GM12878 (cell line): Measurements from ENCODE around the gene CHRDL2. TPM values are rescaled to one million over a fixed set of nuclear protein-coding genes. Genes with fewer than 3 reads are reported as not detected.

Experiments
- ATAC-seq: fragments of 200-7000 bp; cut with Tn5 transposase; 3 replicates; pipeline ENCODE4 v1.9.1; 2020; ENCODE audit warnings: mild to moderate bottlenecking, moderate library complexity
- BruUV-seq: library from RNA; stranded (reverse); fragments of 400-500 nt; replicated peaks from 2 replicates; lab custom pipeline; 2021; lab: Mats Ljungman, UMichigan
- CTCF ChIA-PET: fragments of 300-600 bp; sonication (Branson Sonifier 250); formaldehyde crosslinking; extraction: SDS; loops from one replicate; lab custom pipeline; 2021; ENCODE audit warnings: inconsistent platforms; lab: Yijun Ruan, JAX
- POLR2A ChIA-PET: fragments of 350-600 bp; formaldehyde crosslinking; extraction: SDS; loops from one replicate; lab custom pipeline; 2021; ENCODE audit warnings: inconsistent platforms; lab: Charles Lee
- RAD21 ChIA-PET: fragments of 300-600 bp; sonication (Branson Sonifier 250); formaldehyde crosslinking; loops from one replicate; lab custom pipeline; 2023; ENCODE audit warnings: antibody characterized with exemption; ENCODE audit not compliant: unreplicated experiment; lab: Charles Lee
- SMC1A ChIA-PET: fragments of 300-600 bp; sonication (Branson Sonifier 250); formaldehyde crosslinking; loops from one replicate; lab custom pipeline; 2023; ENCODE audit not compliant: unreplicated experiment, uncharacterized antibody; lab: Charles Lee
- DNase-seq: peaks from one replicate; pipeline ENCODE4 v3.0.0-alpha.2; 2011; ENCODE audit warnings: low read depth, low spot score
- FAIRE-seq: peaks from 3 replicates; lab custom pipeline; 2011; peaks lifted over from hg19 to GRCh38; lab: Jason Lieb, UNC
- H2AFZ ChIP-seq: 2 replicates; pipeline ENCODE4 v1.6.0; 2011; ENCODE audit warnings: low read depth, low read length, control low read depth; ENCODE audit not compliant: control insufficient read depth
- H3K27ac ChIP-seq: 2 replicates; pipeline ENCODE4 v1.5.1; 2011; ENCODE audit warnings: control low read depth; ENCODE audit not compliant: control insufficient read depth, insufficient read depth
- H3K27me3 ChIP-seq, 2 experiments: replicated peaks in 1 of 2; 2 replicates each; pipeline versions ENCODE4 v1.6.0 to v1.6.1; 2011; ENCODE audit warnings: low read length in 1 of 2; ENCODE audit not compliant: control insufficient read depth in 2 of 2, insufficient read depth in 2 of 2
- H3K36me3 ChIP-seq, 2 experiments: 2 replicates each; pipeline ENCODE4 v1.5.1; 2011; ENCODE audit warnings: low read length in 1 of 2; ENCODE audit not compliant: control insufficient read depth in 2 of 2, insufficient read depth in 2 of 2
- H3K4me1 ChIP-seq: 2 replicates; pipeline ENCODE4 v1.6.1; 2011; ENCODE audit warnings: mild to moderate bottlenecking, low read length, moderate library complexity, mixed read lengths; ENCODE audit not compliant: control insufficient read depth, insufficient read depth
- H3K4me2 ChIP-seq: 2 replicates; pipeline ENCODE4 v1.6.0; 2011; ENCODE audit warnings: control low read depth; ENCODE audit not compliant: control insufficient read depth, insufficient read depth
- H3K4me3 ChIP-seq: fragments of 200-600 bp; sonication (generic); 2 replicates; pipeline ENCODE4 v1.5.1; 2016
- H3K79me2 ChIP-seq: 2 replicates; pipeline ENCODE4 v1.6.0; 2011; ENCODE audit warnings: low read length; ENCODE audit not compliant: control insufficient read depth, insufficient read depth
- H3K9ac ChIP-seq: 2 replicates; pipeline ENCODE4 v1.8.0; 2011; ENCODE audit warnings: low read length, control low read depth, mixed read lengths; ENCODE audit not compliant: control insufficient read depth, insufficient read depth
- H3K9me3 ChIP-seq: replicated peaks from 3 replicates; pipeline ENCODE4 v1.5.1; 2011; ENCODE audit warnings: mild to moderate bottlenecking, low read length; ENCODE audit not compliant: control insufficient read depth, insufficient read depth
- H4K20me1 ChIP-seq: 2 replicates; pipeline ENCODE4 v1.6.0; 2011; ENCODE audit not compliant: control insufficient read depth, insufficient read depth
- CREB1 ChIP-seq: IDR thresholded peaks from 2 replicates; pipeline ENCODE4 v1.6.1; 2012; ENCODE audit warnings: low read depth, mild to moderate bottlenecking, inconsistent platforms
- EP300 ChIP-seq, 2 experiments: fragments of 150-350 bp in 1 of 2; IDR thresholded peaks; 2 replicates each; pipeline ENCODE4 v1.6.1; 2011 to 2012; ENCODE audit warnings: low read depth in 2 of 2, low read length in 2 of 2, borderline replicate concordance in 1 of 2, improper control_type of control experiment in 1 of 2, inconsistent platforms in 1 of 2; ENCODE audit not compliant: control insufficient read depth in 1 of 2
- HDAC6 ChIP-seq: fragments of 200-600 bp; sonication (generic); IDR thresholded peaks from one replicate; pipeline ENCODE4 v1.8.0; 2017; ENCODE audit warnings: antibody characterized with exemption; ENCODE audit not compliant: unreplicated experiment
- HDGF ChIP-seq: fragments of 450-650 bp; IDR thresholded peaks from 2 replicates; pipeline ENCODE4 v1.6.1; 2016; ENCODE audit warnings: antibody characterized with exemption
- MTA2 ChIP-seq: fragments of 450-650 bp; IDR thresholded peaks from 2 replicates; pipeline ENCODE4 v1.6.1; 2016; ENCODE audit warnings: low read depth, mild to moderate bottlenecking, moderate library complexity
- PAX5 ChIP-seq: IDR thresholded peaks from 2 replicates; pipeline ENCODE4 v1.6.1; 2011; ENCODE audit warnings: low read depth, low read length, borderline replicate concordance
- RCOR1 ChIP-seq: conservative IDR thresholded peaks from 2 replicates; pipeline ENCODE4 v1.6.1; 2012; ENCODE audit warnings: low read depth, low read length, improper control_type of control experiment
- STAT3 ChIP-seq: IDR thresholded peaks from 2 replicates; pipeline ENCODE4 v1.6.1; 2011; ENCODE audit warnings: low read depth, low read length, improper control_type of control experiment
- WGBS: methylation state at CpG from one replicate; pipeline ENCODE4 v1.1.6; 2016; ENCODE audit warnings: low lambda C conversion rate; ENCODE audit not compliant: insufficient replicate concordance, insufficient coverage; ENCODE audit errors: missing lambda C conversion rate; 5-methylcytosine and 5-hydroxymethylcytosine counted together
- in situ Hi-C: fragments of 300-500 bp; cut with MboI; formaldehyde crosslinking; loops from 9 replicates; pipeline ENCODE4 v1.14.3; 2018; ENCODE audit warnings: mixed read lengths
- intact Hi-C: fragments of 100-400 bp; cut with micrococcal nuclease; formaldehyde crosslinking; loops from one replicate; pipeline ENCODE4 v1.14.2; 2022; ENCODE audit not compliant: unreplicated experiment
- polyA plus RNA-seq, 11 experiments: library from polyadenylated mRNA; depleted of rRNA in 4 of 11; unstranded in 6 of 11; stranded (reverse) in 5 of 11; fragments of >200 nt; fragmentation: Nextera tagmentation in 4 of 11; fragmentation: Illumina TruSeq in 1 of 11; extraction: Ambion mirVana in 4 of 11; extraction: Trizol in 1 of 11; gene quantifications; 1 replicate in 1 of 11; 2 replicates in 10 of 11; pipeline versions ENCODE4 v1.2.1 to v1.2.3, GENCODE V29; 2011 to 2016; ENCODE audit warnings: inconsistent platforms in 2 of 11, missing spikeins in 2 of 11, low read depth in 1 of 11
- total RNA-seq, 4 experiments: library from RNA; depleted of rRNA in 3 of 4; stranded (reverse); fragments of >200 nt in 3 of 4; fragmentation: Illumina TruSeq in 1 of 4; extraction: Trizol in 1 of 4; gene quantifications; 2 replicates each; pipeline versions ENCODE4 v1.2.1 to v1.2.3, GENCODE V29; 2013 to 2021
- TF ChIP-seq, protein P1 (sequence below): fragments of 450-650 bp; IDR thresholded peaks from 2 replicates; pipeline ENCODE4 v1.6.1; 2018; ENCODE audit warnings: borderline replicate concordance, mild to moderate bottlenecking; ENCODE audit not compliant: partially characterized antibody
- TF ChIP-seq, protein P2 (sequence below): fragments of 450-650 bp; formaldehyde crosslinking; IDR thresholded peaks from 2 replicates; pipeline ENCODE4 v1.4.0; 2022; ENCODE audit warnings: mild to moderate bottlenecking, moderate library complexity
- TF ChIP-seq, protein P3 (sequence below): IDR thresholded peaks from 2 replicates; pipeline ENCODE4 v1.6.1; 2012; ENCODE audit warnings: low read depth, low read length, improper control_type of control experiment

Gene CHRDL2
- total and polyA plus RNA-seq, 10 of the 15 experiments (the other 5 are each of a cell fraction or from before 2014, with no cell fraction given): not detected

GRCh38 chr11:74710281-74710938 is 20.8 kb downstream of the CHRDL2 start:
- Histone ChIP-seq H3K79me2 (no peaks in the 10 kb centered on the region), H3K4me2 (no peak overlapping the region), H3K9ac (no peak overlapping the region), H3K9me3 (no peaks in the 10 kb centered on the region), H2AFZ (no peak overlapping the region), H3K36me3 (no peaks in the 10 kb centered on the region)
- CTCF ChIA-PET: interaction anchor here (0.6 to 1.0 kb wide), 2 partner anchors 29 to 308 kb away, joined by 3 read pairs; no protein-coding TSS in a partner anchor
- intact Hi-C loops (no loop called here), in situ Hi-C loops (no loop called here)
- POLR2A ChIA-PET: no interaction called here
- 43% methylated on average over 8 of the region's 8 CpGs for WGBS
- SMC1A ChIA-PET: no interaction called here
- no TSS peak for BruUV-seq
- DNase-seq: no peak
- RAD21 ChIA-PET: no interaction called here
- no peak for TF ChIP-seq HDAC6
- no peak for TF ChIP-seq EP300 (IDR thresholded peaks at IDR 0.05; ENCODE audit: borderline replicate concordance in 1 of 2, control insufficient read depth in 1 of 2, low read depth in 2 of 2, low read length in 2 of 2)
- no peak for TF ChIP-seq MTA2
- TF ChIP-seq, protein P1, sequence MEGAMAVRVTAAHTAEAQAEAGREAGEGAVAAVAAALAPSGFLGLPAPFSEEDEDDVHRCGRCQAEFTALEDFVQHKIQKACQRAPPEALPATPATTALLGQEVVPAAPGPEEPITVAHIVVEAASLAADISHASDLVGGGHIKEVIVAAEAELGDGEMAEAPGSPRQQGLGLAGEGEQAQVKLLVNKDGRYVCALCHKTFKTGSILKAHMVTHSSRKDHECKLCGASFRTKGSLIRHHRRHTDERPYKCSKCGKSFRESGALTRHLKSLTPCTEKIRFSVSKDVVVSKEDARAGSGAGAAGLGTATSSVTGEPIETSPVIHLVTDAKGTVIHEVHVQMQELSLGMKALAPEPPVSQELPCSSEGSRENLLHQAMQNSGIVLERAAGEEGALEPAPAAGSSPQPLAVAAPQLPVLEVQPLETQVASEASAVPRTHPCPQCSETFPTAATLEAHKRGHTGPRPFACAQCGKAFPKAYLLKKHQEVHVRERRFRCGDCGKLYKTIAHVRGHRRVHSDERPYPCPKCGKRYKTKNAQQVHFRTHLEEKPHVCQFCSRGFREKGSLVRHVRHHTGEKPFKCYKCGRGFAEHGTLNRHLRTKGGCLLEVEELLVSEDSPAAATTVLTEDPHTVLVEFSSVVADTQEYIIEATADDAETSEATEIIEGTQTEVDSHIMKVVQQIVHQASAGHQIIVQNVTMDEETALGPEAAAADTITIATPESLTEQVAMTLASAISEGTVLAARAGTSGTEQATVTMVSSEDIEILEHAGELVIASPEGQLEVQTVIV: no peak
- no peak for TF ChIP-seq STAT3
- TF ChIP-seq, protein P2, sequence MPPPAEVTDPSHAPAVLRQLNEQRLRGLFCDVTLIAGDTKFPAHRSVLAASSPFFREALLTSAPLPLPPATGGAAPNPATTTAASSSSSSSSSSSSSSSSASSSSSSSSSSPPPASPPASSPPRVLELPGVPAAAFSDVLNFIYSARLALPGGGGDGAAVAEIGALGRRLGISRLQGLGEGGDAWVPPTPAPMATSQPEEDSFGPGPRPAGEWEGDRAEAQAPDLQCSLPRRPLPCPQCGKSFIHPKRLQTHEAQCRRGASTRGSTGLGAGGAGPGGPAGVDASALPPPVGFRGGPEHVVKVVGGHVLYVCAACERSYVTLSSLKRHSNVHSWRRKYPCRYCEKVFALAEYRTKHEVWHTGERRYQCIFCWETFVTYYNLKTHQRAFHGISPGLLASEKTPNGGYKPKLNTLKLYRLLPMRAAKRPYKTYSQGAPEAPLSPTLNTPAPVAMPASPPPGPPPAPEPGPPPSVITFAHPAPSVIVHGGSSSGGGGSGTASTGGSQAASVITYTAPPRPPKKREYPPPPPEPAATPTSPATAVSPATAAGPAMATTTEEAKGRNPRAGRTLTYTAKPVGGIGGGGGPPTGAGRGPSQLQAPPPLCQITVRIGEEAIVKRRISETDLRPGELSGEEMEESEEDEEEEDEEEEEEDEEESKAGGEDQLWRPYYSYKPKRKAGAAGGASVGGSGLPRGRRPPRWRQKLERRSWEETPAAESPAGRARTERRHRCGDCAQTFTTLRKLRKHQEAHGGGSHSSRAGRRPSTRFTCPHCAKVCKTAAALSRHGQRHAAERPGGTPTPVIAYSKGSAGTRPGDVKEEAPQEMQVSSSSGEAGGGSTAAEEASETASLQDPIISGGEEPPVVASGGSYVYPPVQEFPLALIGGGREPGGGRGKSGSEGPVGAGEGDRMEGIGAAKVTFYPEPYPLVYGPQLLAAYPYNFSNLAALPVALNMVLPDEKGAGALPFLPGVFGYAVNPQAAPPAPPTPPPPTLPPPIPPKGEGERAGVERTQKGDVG: no peak
- no peak for TF ChIP-seq CREB1
- no peak for TF ChIP-seq HDGF
- TF ChIP-seq, protein P3, sequence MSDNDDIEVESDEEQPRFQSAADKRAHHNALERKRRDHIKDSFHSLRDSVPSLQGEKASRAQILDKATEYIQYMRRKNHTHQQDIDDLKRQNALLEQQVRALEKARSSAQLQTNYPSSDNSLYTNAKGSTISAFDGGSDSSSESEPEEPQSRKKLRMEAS: no peak
- no peak for TF ChIP-seq RCOR1
- no peak for TF ChIP-seq PAX5
- TF ChIP-seq, all 136 proteins: peak for 0
- Histone ChIP-seq H3K4me3 (no peak overlapping the region), H3K4me1 (no peaks in the 10 kb centered on the region), H3K27ac (no peak overlapping the region), H3K27me3 (no peaks in the 10 kb centered on the region), H4K20me1 (no peaks in the 10 kb centered on the region)
- FAIRE-seq (no peak), ATAC-seq (no peak)
